ENCODE data around the gene RNF169. TPM values are rescaled to one million over a fixed set of nuclear protein-coding genes. Genes with fewer than 3 reads are reported as not detected.
"Not testable (repeated sequence)": the region's sequence is repeated elsewhere in the genome, so short reads cannot be mapped to it uniquely, and the experiment has no call there.

The RNF169 gene
- total and polyA plus RNA-seq, 2 donors, result 6.4 to 35.8 TPM

GRCh38 chr11:74786574-74786973 is 37.9 kb downstream of the RNF169 start:
- Histone ChIP-seq H3K4me1 (ENCODE audit: insufficient read depth) (peaks cover 2% of the 10 kb centered on the region), H3K36me3 (ENCODE audit: insufficient read depth) (no peaks in the 10 kb centered on the region), H3K27ac (ENCODE audit: low read depth) (no peak overlapping the region), H3K4me3 (ENCODE audit: low read depth, low read length) (no peak overlapping the region)
- no peak for DNase-seq (ENCODE audit: extremely low spot score)

DNA sequence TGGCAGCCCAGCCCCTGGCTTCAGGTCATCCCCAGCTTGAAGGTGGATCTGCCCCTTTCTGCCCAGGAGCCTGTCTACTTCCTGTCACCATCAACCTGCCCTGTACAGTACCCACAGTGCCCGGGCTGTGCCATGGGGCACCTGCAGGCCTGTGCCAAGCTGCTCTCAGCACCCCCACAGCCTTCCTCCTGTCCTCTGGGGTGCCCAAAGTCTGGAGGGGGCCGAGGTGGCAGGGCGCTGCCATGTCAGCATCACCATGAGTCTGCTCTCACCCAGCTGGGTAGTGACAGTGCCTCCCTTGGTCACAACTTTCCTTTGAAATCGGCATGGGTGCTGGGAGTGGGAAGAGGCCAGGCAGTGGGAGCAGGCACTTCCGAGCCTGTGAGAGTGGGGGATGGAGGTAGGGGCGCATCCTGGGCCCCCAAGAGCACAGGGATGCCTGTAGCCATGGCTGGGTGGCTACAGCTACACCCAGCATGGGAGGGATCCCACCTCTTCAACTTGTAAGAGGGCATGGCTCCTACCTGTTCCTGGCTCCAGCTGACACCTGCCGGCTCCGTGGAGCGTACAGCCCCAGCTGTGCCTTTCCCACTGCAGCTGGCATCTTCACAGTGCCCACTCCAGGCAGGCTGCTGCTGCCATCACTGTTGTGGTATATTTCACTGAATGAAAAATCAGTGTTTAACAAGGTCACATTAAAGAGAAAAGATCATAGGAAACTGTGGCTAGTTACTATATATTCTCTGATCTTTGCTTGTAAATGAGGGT is 42.9 kb downstream of the RNF169 start:
- Histone ChIP-seq H3K4me3 (ENCODE audit: low read depth, low read length) (no peak overlapping the region), H3K4me1 (ENCODE audit: insufficient read depth) (peaks cover 2% of the 10 kb centered on the region), H3K27ac (ENCODE audit: low read depth) (no peak overlapping the region), H3K36me3 (ENCODE audit: insufficient read depth) (peaks cover 1% of the 10 kb centered on the region)
- no peak for DNase-seq (ENCODE audit: extremely low spot score)
- 85% methylated on average over 9 of the region's 9 CpGs for WGBS

DNA sequence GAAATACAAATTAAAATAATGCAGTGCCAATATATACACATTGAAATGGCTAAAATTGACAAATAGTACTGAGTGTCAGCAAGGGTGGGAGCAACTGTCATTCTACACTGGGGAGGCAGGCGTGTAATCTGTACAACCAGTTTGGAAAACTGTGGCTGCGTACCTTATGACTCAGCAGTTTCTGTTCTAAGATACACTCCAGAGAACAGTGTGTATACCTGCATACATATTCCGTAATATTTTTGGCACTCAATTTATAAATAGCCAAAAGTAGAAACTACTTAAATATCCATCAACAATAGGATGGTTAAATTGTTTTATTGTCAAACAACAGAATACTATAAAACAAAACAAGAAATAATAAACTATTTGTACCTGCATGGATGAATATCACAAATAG is 57.6 kb downstream of the RNF169 start:
- no peak for DNase-seq (ENCODE audit: extremely low spot score)
- no peak overlapping the region for H3K27ac ChIP-seq (ENCODE audit: low read depth)
- no peaks in the 10 kb centered on the region for H3K36me3 ChIP-seq (ENCODE audit: insufficient read depth)
- H3K4me3 ChIP-seq (ENCODE audit: low read depth, low read length), result no peak overlapping the region
- 93% methylated on average over 3 of the region's 3 CpGs for WGBS
- no peaks in the 10 kb centered on the region for H3K4me1 ChIP-seq (ENCODE audit: insufficient read depth)

GRCh38 chr11:74809801-74810200 is 61.2 kb downstream of the RNF169 start:
- no peak for DNase-seq (ENCODE audit: extremely low spot score)
- Histone ChIP-seq H3K27ac (ENCODE audit: low read depth) (no peak overlapping the region), H3K36me3 (ENCODE audit: insufficient read depth) (peaks cover 2% of the 10 kb centered on the region), H3K4me1 (ENCODE audit: insufficient read depth) (no peaks in the 10 kb centered on the region), H3K4me3 (ENCODE audit: low read depth, low read length) (no peak overlapping the region)

DNA sequence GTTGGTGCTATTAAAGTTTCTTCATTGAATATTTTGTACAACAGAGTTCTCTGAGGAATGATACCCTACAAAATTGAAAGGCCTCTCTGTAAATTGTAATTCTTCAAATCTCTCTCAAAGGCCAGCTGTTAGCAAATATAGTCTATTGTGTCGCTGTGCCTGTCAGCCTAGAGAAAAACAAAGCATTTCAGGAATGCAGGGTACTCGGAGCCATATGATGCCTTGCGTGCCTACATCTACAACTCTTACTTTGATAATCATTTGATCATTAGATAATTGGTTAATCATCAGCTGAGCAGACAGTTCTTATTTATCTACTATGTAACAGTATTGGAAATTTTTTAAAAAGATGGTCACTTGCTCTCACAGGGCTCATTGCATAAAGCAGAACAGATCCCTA is 67.3 kb downstream of the RNF169 start:
- no peak for DNase-seq (ENCODE audit: extremely low spot score)
- Histone ChIP-seq H3K4me3 (ENCODE audit: low read depth, low read length) (no peak overlapping the region), H3K27ac (ENCODE audit: low read depth) (no peak overlapping the region), H3K4me1 (ENCODE audit: insufficient read depth) (no peaks in the 10 kb centered on the region), H3K36me3 (ENCODE audit: insufficient read depth) (peaks cover 2% of the 10 kb centered on the region)
- 77% methylated on average over 3 of the region's 3 CpGs for WGBS

DNA sequence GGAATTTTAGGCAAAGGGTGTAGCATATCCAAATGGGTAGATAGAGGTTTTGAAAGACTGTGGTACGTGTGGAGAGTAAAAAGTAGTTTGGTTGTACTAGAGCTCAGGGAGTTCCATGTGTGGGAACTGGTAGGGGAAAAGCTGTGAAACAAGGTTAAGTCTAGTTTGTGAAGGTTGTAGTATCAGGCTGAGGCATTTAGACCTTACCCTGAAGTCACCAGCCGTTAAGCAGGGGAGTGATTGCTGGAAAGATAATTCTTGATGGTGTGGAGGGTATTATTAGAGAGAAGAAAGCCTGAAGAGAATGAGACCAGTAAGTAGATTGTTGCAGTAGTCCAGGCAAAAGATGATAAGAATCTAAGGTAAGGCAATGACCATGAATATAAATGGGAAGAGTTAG is 68.0 kb downstream of the RNF169 start:
- WGBS, result 94% methylated on average over 2 of the region's 2 CpGs
- Histone ChIP-seq H3K4me3 (ENCODE audit: low read depth, low read length) (no peak overlapping the region), H3K36me3 (ENCODE audit: insufficient read depth) (peaks cover 2% of the 10 kb centered on the region), H3K4me1 (ENCODE audit: insufficient read depth) (no peaks in the 10 kb centered on the region), H3K27ac (ENCODE audit: low read depth) (no peak overlapping the region)
- DNase-seq (ENCODE audit: extremely low spot score), result no peak

- no peak for DNase-seq (ENCODE audit: extremely low spot score)
- no peak overlapping the region for H3K4me3 ChIP-seq (ENCODE audit: low read depth, low read length)
- WGBS, result 83% methylated on average over 3 of the region's 3 CpGs
- H3K27ac ChIP-seq (ENCODE audit: low read depth), result no peak overlapping the region
- no peaks in the 10 kb centered on the region for H3K36me3 ChIP-seq (ENCODE audit: insufficient read depth)
- H3K4me1 ChIP-seq (ENCODE audit: insufficient read depth), result no peaks in the 10 kb centered on the region
Observed at GRCh38 chr11:74818283-74818946, 69.8 kb downstream of the RNF169 start.

DNA sequence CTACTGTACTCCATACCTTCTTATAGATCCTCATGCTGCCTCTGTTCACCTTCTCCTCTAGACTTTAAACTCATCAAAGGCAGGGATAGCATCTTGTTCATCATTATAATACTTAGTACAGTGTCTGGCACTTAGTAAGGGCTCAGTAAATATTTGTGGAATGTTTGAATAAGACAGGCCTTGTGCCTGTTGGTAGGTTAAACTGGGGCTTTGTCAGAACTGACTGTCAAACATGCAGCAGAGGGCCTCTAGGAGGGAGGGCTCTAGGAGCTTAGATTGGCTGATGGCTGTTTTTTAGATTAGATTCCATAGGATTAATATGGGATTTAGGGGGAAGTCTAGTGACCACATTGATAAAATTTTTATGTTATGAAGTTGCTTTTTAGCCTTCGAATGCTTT is 70.8 kb downstream of the RNF169 start:
- WGBS, result 23% methylated on average over 1 of the region's 1 CpG
- H3K36me3 ChIP-seq (ENCODE audit: insufficient read depth), result no peaks in the 10 kb centered on the region
- no peaks in the 10 kb centered on the region for H3K4me1 ChIP-seq (ENCODE audit: insufficient read depth)
- H3K27ac ChIP-seq (ENCODE audit: low read depth), result no peak overlapping the region
- no peak overlapping the region for H3K4me3 ChIP-seq (ENCODE audit: low read depth, low read length)
- DNase-seq (ENCODE audit: extremely low spot score), result no peak

GRCh38 chr11:74820763-74821162 is 72.1 kb downstream of the RNF169 start:
- WGBS, result 90% methylated on average over 1 of the region's 1 CpG

GRCh38 chr11:74822170-74822569 is 73.5 kb downstream of the RNF169 start:
- DNase-seq (ENCODE audit: extremely low spot score), result peak; percentile 11
- no peaks in the 10 kb centered on the region for H3K36me3 ChIP-seq (ENCODE audit: insufficient read depth)
- WGBS, result 22% methylated on average over 5 of the region's 5 CpGs
- H3K4me3 ChIP-seq (ENCODE audit: low read depth, low read length), result no peak overlapping the region
- H3K4me1 ChIP-seq (ENCODE audit: insufficient read depth), result no peaks in the 10 kb centered on the region
- H3K27ac ChIP-seq (ENCODE audit: low read depth), result no peak overlapping the region

More at GRCh38 chr11:74820763-74821162, 72.1 kb downstream of the RNF169 start:
- Histone ChIP-seq H3K4me1 (ENCODE audit: insufficient read depth) (no peaks in the 10 kb centered on the region), H3K4me3 (ENCODE audit: low read depth, low read length) (no peak overlapping the region), H3K36me3 (ENCODE audit: insufficient read depth) (no peaks in the 10 kb centered on the region), H3K27ac (ENCODE audit: low read depth) (no peak overlapping the region)
- DNase-seq (ENCODE audit: extremely low spot score), result no peak

- DNase-seq (ENCODE audit: extremely low spot score), result no peak
- 95% methylated on average over 1 of the region's 1 CpG for WGBS
- H3K36me3 ChIP-seq (ENCODE audit: insufficient read depth), result no peaks in the 10 kb centered on the region
- H3K4me1 ChIP-seq (ENCODE audit: insufficient read depth), result no peaks in the 10 kb centered on the region
- H3K4me3 ChIP-seq (ENCODE audit: low read depth, low read length), result no peak overlapping the region
- H3K27ac ChIP-seq (ENCODE audit: low read depth), result no peak overlapping the region
Observed at GRCh38 chr11:74824285-74824982, 75.8 kb downstream of the RNF169 start.

DNA sequence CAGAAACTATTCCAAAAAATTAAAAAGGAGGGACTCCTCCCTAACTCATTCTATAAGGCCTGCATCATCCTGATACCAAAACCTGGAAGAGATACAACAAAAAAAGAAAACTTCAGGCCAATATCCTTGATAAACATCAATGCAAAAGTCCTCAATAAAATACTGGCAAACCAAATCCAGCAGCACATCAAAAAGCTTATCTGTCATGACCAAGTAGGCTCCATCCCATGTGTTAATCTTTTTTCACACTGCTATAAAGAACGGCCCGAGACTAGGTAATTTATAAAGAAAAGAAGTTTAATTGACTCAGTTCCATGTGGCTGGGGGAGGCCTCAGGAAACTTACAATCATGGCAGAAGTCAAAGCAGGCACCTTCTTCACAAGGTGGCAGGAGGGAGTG is 76.9 kb downstream of the RNF169 start:
- not testable (repeated sequence) for DNase-seq (ENCODE audit: extremely low spot score); H3K4me1 ChIP-seq (ENCODE audit: insufficient read depth); H3K27ac ChIP-seq (ENCODE audit: low read depth); H3K36me3 ChIP-seq (ENCODE audit: insufficient read depth); H3K4me3 ChIP-seq (ENCODE audit: low read depth, low read length)
- 81% methylated on average over 2 of the region's 2 CpGs for WGBS

DNA sequence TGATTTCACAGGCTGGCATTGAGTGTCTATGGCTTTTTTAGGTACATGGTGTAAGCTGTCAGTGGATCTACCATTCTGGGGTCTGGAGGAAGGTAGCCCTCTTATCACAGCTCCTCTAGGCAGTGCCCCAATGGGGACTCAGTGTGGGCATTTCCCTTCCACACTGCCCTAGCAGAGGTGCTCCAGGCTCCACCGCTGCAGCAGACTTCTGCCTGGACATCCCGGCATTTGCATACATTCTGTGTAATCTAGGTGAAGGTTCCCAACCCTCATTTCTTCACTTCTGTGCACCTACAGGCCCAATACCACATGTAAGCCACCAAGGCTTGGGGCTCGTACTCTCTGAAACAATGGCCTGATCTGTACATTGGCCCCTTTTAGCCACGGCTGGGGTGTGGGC is 78.3 kb downstream of the RNF169 start:
- WGBS, result over 99% methylated on average over 4 of the region's 4 CpGs
- Histone ChIP-seq H3K4me1 (ENCODE audit: insufficient read depth) (no peaks in the 10 kb centered on the region), H3K4me3 (ENCODE audit: low read depth, low read length) (no peak overlapping the region), H3K27ac (ENCODE audit: low read depth) (no peak overlapping the region), H3K36me3 (ENCODE audit: insufficient read depth) (no peaks in the 10 kb centered on the region)
- no peak for DNase-seq (ENCODE audit: extremely low spot score)

DNA sequence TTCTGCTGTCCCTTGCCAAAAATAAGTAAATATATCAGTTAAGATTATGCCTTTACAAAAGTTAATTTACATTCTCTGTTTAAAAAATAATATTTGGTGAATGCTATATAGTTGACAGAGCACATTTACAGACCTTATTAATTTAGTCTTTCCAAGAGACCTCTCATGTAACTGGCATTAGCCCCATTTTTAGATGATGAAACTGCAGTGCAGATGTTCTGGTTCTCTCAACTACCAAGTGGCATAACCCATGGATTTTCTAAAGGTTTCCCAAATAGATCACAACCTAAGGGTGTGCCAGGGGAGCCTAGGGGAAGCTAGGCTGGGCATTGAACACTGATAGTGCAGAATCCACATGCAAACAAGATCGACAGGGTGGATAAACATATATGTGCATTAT is 88.5 kb downstream of the RNF169 start:
- no peaks in the 10 kb centered on the region for H3K4me1 ChIP-seq (ENCODE audit: insufficient read depth)
- peaks cover 7% of the 10 kb centered on the region for H3K36me3 ChIP-seq (ENCODE audit: insufficient read depth)
- H3K4me3 ChIP-seq (ENCODE audit: low read depth, low read length), result no peak overlapping the region
- no peak for DNase-seq (ENCODE audit: extremely low spot score)
- 89% methylated on average over 1 of the region's 1 CpG for WGBS
- H3K27ac ChIP-seq (ENCODE audit: low read depth), result no peak overlapping the region

Measured in urinary bladder (tissue), 4 donors.